GM23338 (cell line): ENCODE data around the gene HINT1.
"Not testable (repeated sequence)": the region's sequence is repeated elsewhere in the genome, so short reads cannot be mapped to it uniquely, and the experiment has no call there.

ENCODE experiments used
- CTCF ChIP-seq, 2 experiments: fragments of 200-600 bp in 1 of 2; sonication (generic) in 1 of 2; conservative IDR thresholded peaks; 2 replicates each; pipeline versions ENCODE4 v1.5.1 to v1.6.1; 2016 to 2017; ENCODE audit warnings: antibody characterized with exemption in 2 of 2, low read depth in 2 of 2, mild to moderate bottlenecking in 2 of 2, moderate library complexity in 1 of 2
- EZH2 ChIP-seq: fragments of 200-600 bp; sonication (generic); IDR thresholded peaks from one replicate; pipeline ENCODE4 v1.8.0; 2017; ENCODE audit warnings: antibody characterized with exemption, mild to moderate bottlenecking, low read depth; ENCODE audit not compliant: unreplicated experiment
- EZH2phosphoT487 ChIP-seq: fragments of 200-600 bp; sonication (generic); IDR thresholded peaks from one replicate; pipeline ENCODE4 v1.8.1; 2018; ENCODE audit warnings: antibody characterized with exemption; ENCODE audit not compliant: unreplicated experiment
- POLR2AphosphoS5 ChIP-seq: IDR thresholded peaks from 2 replicates; pipeline ENCODE4 v1.6.1; 2016; ENCODE audit warnings: antibody characterized with exemption, low read depth
- ZNF114 ChIP-seq: fragments of 250-450 bp; sonication (Bioruptor Pico); IDR thresholded peaks from 2 replicates; pipeline ENCODE4 v1.5.0; 2020; ENCODE audit warnings: mild to moderate bottlenecking, moderate library complexity
- ZNF331 ChIP-seq: fragments of 250-450 bp; sonication (Bioruptor Pico); IDR thresholded peaks from 2 replicates; pipeline ENCODE4 v1.5.0; 2020; ENCODE audit warnings: low read depth, mild to moderate bottlenecking, moderate library complexity

GRCh38 chr5:131193897-131194296, 28.8 kb upstream of the HINT1 start:
- TF ChIP-seq EZH2phosphoT487; CTCF (conservative IDR thresholded peaks at IDR 0.05; ENCODE audit: low read depth in 2 of 2); EZH2; ZNF331 (CRISPR knock-in tag); POLR2AphosphoS5; ZNF114: not testable (repeated sequence)
